GM21526 (cell line): ENCODE data around the gene AEBP1.

Experiments used
- ATAC-seq: cut with Tn5 transposase; IDR thresholded peaks from one replicate; pipeline ENCODE4 v1.9.1; 2021; ENCODE audit warnings: moderate library complexity; ENCODE audit not compliant: unreplicated experiment, low FRiP score

AEBP1 gene

DNA sequence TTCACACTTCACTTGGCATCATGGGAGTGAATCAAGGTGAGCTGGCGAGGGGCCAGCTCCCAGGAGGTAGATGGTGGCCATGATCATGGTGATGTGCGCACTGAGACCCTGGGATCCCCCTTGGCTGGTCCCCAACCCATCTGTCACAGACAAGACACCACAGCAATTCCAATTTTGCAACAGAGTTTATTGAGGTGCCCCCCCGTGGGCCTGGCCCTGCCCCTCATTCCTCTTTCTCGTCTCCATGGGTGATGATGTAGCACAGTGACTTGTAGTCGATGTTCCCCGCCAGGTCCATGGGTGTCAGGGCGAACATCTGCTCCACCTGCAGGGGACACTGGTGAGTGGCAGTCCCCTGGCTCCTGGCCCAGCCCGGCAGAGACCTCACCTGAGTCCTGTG lies 34.6 kb downstream of the AEBP1 start:
- no peak for ATAC-seq

DNA sequence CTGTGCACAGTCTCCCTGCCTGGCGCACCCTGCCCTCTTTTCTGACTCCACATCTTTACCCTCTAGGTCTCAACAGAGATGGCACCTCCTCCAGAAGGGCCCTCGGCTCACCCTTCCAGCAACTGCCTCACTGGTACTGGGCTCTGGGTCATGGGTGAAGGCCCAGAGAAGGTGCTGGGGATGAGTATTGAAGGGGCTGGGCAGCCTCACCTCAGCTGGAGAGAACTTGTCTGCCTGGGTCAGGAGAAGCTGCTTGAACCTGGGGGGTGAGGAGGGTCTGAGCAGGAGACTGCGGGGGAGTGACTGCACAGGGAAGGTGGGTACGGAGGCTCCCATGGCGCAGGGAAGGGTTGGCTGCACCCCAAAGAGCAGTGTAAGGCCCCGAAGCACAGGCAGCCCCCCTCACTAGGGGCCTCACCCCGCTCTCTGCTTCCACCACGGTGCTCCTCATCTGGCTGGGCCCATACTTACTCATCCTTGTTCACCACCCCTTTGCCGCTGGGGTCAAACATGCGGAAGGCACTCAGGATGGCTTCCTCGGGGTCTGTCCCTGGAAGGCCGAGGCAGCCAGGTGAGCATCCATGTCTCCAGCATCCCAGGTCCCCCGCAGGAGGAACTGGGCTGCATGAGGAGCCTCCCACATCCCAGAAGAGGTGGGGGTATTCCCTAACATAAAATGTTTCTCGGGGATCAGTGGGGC lies 35.3 kb downstream of the AEBP1 start:
- ATAC-seq = no peak

- ATAC-seq = no peak
Measured at GRCh38 chr7:44140341-44140740, 36.2 kb downstream of the AEBP1 start.

- no peak for ATAC-seq
Measured at GRCh38 chr7:44141221-44141850, 37.2 kb downstream of the AEBP1 start, which contains the start of gene MYL7. Gene MYL7 (minus strand): TSS chr7:44141332. CDS start chr7:44141305, 27 bp downstream.

DNA sequence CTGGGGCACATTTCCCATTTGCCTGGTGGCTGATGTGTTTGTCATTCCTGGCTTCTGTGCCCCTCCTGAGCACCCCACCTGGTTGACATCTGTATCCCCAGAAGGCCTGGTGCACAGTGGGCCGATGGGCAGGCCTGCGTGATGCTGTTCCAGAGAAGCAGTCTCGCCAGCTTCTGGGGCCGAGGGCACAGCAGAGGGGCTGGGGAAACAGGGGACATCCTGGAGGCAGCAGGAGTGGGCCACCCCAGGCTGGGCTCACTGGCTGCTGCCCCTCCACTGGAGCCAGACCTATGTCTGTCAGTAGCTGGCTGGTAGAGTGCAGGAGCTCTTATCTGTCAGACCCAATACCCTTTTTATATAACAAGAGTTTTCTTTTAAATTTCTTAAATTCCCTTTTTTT lies 37.9 kb downstream of the AEBP1 start:
- no peak for ATAC-seq

GRCh38 chr7:44143646-44144250 lies 39.6 kb downstream of the AEBP1 start:
- no peak for ATAC-seq

DNA sequence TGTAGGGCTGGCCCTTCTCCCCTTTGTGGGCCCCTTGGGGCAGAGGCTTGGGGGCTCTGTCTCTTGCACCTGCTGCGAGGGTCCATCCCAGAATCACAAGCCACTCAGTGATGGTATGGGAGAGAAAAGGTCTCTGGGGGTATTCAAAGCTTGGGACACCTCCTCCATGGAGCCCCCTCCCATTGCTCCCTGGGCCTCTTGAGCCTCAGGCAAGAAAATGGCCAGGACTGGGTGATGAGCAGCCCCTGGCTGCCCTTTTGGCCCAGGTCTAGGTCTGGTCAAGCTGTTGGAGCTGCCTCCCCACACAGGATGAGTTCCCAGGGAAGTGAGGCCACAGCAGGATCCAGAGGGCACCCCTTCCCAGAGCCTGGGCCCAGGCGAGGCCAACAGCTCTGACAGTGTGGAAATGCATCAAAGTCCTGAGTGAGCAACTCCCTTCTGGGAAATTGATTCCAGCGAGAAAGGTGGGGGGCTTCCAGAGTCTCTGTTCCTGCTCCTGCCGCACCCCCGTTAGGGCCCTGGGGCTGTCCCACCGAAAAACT lies 40.4 kb downstream of the AEBP1 start:
- ATAC-seq = no peak

- no peak for ATAC-seq
Measured at GRCh38 chr7:44144968-44145478, 40.9 kb downstream of the AEBP1 start.

GRCh38 chr7:44145479-44145968 lies 41.4 kb downstream of the AEBP1 start:
- no peak for ATAC-seq

- ATAC-seq = no peak
Measured at GRCh38 chr7:44145969-44146911, 42.1 kb downstream of the AEBP1 start.

DNA sequence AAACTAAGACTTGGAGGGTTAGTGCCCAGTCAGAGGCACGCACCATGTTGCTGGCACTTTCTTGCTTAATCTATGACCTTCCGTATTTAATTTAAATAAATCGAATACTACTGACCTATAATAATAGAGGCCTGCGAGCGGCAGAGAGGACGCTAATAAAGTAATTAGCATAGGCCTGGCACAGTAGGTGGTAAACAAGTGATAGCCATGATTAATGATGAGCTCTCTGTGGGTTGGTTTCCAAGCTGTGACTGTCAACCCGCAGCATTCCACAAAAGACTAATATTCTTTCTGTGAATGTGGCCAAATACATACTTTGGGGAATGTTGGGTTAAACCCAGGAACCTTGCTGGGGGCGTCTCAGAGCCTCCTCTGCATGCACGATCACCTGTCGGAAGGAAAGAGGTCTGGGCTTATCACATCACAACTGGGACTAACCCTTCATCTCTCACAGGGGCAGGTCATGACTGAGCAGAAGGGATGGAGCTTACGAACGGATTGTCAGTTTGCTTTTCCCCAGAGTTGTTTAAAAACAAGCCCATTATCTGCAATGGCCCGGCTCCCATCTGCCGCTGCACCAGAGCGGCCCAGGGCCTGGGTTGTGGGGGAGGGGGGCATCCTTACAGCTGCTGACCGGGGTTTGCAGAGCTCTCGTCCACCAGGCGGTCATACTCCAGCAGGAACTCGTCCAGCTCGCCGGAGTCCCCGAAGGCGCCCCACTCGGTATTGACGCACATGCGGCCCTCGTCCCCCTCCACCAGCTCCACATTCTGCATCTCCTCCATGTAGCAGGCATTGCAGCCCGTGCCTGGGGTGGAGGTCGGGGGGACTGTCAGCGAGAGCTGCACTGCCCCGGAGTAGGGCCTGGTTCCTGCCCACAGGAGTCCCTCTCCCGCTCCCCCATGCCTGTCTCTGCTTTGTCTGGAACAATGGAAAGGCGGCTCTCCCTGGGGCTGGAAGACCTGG lies 43.2 kb downstream of the AEBP1 start:
- no peak for ATAC-seq

DNA sequence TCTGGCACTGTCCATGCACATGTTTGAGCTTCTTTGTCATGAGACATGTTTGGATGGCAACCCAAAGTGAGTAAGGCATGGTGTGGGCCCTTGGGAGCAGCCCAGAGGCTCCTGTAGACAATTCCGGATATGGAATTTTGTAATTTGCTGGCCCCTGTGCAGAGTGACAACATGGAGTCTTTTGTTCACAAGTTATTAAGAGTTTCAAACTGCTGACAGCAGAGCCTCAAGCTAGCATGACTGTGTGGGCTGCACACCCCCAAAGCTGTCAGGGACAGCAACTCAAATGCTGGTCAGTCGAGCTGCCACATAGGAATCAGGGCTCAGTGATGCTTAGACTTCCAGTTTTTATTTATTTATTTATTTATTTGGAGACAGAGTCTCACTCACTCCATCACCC lies 44.0 kb downstream of the AEBP1 start:
- no peak for ATAC-seq

- no peak for ATAC-seq
Measured at GRCh38 chr7:44148961-44149536, 44.9 kb downstream of the AEBP1 start.

DNA sequence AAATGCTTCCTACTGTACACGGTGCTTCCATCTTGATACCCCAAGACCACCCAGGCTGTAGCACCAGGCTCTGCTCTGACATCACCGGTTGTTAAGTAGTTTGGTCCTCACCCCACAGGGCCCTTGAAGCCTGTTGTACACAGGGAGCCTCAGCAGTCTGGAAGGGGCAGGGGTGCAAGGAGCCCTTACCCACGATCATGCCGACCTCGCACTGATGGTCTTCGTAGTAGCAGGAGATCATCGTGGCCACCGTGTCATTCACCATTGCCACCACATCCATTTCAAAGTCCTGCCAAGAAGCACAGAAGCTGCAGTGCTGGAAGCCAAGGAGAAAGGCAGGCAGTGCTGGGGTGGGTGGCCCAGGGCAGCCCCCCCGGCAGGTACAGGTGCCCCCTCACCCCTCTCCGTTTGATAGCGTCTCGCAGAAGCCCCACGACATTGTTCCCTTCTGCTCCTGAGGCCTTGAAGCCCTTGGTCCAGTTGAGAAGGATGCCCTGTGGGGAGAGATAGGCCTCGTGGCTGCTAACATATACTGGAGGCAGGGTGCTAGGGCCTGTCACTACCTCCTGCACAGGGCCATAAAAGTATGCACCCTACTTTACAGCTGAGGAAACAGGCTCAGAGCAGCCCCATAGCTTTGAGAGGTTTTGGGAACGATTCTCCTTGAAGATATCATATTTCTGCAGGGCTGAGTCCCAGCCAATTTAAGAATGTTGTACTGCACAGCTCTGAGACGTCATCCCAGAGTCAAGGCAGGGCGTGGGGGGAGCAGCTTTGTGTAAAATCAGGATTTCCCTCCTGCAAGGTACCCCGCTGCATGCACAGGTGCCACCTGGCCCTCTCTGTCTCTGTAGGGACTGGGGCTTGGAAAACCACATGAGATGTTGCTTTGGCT lies 45.7 kb downstream of the AEBP1 start:
- no peak for ATAC-seq

GRCh38 chr7:44150466-44150832 lies 46.3 kb downstream of the AEBP1 start:
- no peak for ATAC-seq

GRCh38 chr7:44150966-44151941 lies 47.1 kb downstream of the AEBP1 start:
- ATAC-seq = no peak

- no peak for ATAC-seq
Measured at GRCh38 chr7:44151956-44152355, 47.8 kb downstream of the AEBP1 start.
